Measurements from ENCODE around the gene MYL6B. TPM values are rescaled to one million over a fixed set of nuclear protein-coding genes. Genes with fewer than 3 reads are reported as not detected.

Gene MYL6B
- total RNA-seq, 4 donors from 2014 or later: 43.5 to 80.4 (median 59.1) TPM

GRCh38 chr12:56157201-56158028 is 5.0 kb downstream of the MYL6B start:
- no peaks in the 10 kb centered on the region for H3K9me3 ChIP-seq
- H3K4me3 ChIP-seq: peak overlapping the region; percentile 69 to 94 (median 89)
- no peak for TF ChIP-seq EP300 (IDR thresholded peaks at IDR 0.05)
- TF ChIP-seq, protein P1, sequence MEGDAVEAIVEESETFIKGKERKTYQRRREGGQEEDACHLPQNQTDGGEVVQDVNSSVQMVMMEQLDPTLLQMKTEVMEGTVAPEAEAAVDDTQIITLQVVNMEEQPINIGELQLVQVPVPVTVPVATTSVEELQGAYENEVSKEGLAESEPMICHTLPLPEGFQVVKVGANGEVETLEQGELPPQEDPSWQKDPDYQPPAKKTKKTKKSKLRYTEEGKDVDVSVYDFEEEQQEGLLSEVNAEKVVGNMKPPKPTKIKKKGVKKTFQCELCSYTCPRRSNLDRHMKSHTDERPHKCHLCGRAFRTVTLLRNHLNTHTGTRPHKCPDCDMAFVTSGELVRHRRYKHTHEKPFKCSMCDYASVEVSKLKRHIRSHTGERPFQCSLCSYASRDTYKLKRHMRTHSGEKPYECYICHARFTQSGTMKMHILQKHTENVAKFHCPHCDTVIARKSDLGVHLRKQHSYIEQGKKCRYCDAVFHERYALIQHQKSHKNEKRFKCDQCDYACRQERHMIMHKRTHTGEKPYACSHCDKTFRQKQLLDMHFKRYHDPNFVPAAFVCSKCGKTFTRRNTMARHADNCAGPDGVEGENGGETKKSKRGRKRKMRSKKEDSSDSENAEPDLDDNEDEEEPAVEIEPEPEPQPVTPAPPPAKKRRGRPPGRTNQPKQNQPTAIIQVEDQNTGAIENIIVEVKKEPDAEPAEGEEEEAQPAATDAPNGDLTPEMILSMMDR (IDR thresholded peaks at IDR 0.05): peak; percentile 55 to 81 (median 60)
- peak in 1 of 2 donors; percentile 15 for TF ChIP-seq POLR2A (IDR thresholded peaks at IDR 0.05)
- peaks cover 0 to 31% (median 12%) of the 10 kb centered on the region in 3 donors for H3K36me3 ChIP-seq
- H3K27ac ChIP-seq: peak overlapping the region; percentile 96 to 98 (median 98)
- peaks cover 0 to 59% (median 31%) of the 10 kb centered on the region in 4 donors for H3K4me1 ChIP-seq
- no peaks in the 10 kb centered on the region for H3K27me3 ChIP-seq
- DNase-seq (ENCODE audit: low spot score in 2 of 2): peak; percentile 66 to 81
- 4 to 5% methylated on average over 45 of the region's 45 CpGs for WGBS, 2 donors

- WGBS, 2 donors: 0 to 1% methylated on average over 29 to 30 of the region's 30 CpGs
Measured at GRCh38 chr12:56158029-56158925, 5.9 kb downstream of the MYL6B start, which contains the start of gene MYL6. MYL6 (plus strand) TSS chr12:56158359; CDS start chr12:56158402, 43 bp downstream.

GRCh38 chr12:56158926-56159461 is 6.6 kb downstream of the MYL6B start:
- H3K27me3 ChIP-seq: no peaks in the 10 kb centered on the region
- H3K27ac ChIP-seq: peak overlapping the region; percentile 96 to 98 (median 98)
- H3K9me3 ChIP-seq: no peaks in the 10 kb centered on the region
- H3K36me3 ChIP-seq: peaks cover 0 to 46% (median 12%) of the 10 kb centered on the region in 3 donors
- peaks cover 0 to 45% (median 31%) of the 10 kb centered on the region in 4 donors for H3K4me1 ChIP-seq
- TF ChIP-seq, protein P1 (IDR thresholded peaks at IDR 0.05): no peak
- peak in 1 of 2 donors; percentile 46 for TF ChIP-seq POLR2A (IDR thresholded peaks at IDR 0.05)
- peak in 1 of 2 donors; percentile 67 for TF ChIP-seq EP300 (IDR thresholded peaks at IDR 0.05)
- DNase-seq (ENCODE audit: low spot score in 2 of 2): peak; percentile 62 to 71
- 0% methylated on average over 6 of the region's 6 CpGs for WGBS, 2 donors
- H3K4me3 ChIP-seq: peak overlapping the region; percentile 69 to 94 (median 89)

More at GRCh38 chr12:56158029-56158925, 5.9 kb downstream of the MYL6B start, which contains the start of gene MYL6:
- Histone ChIP-seq H3K4me3 (peak within 1 kb of the TSS; percentile 69 to 94 (median 89)), H3K27me3 (no peaks in the 10 kb centered on the region), H3K9me3 (no peaks in the 10 kb centered on the region), H3K36me3 (peaks cover 0 to 39% (median 12%) of the 10 kb centered on the region in 3 donors), H3K4me1 (peaks cover 0 to 52% (median 31%) of the 10 kb centered on the region in 4 donors), H3K27ac (peak within 1 kb of the TSS; percentile 96 to 98 (median 98))
- DNase-seq (ENCODE audit: low spot score in 2 of 2): peak; percentile 98 to 100
- TF ChIP-seq EP300 (IDR thresholded peaks at IDR 0.05) (peak; percentile 26 to 100), POLR2A (IDR thresholded peaks at IDR 0.05) (peak; percentile 99 to 100)
- TF ChIP-seq, protein P1 (IDR thresholded peaks at IDR 0.05): no peak

- peaks cover 0 to 53% (median 19%) of the 10 kb centered on the region in 3 donors for H3K36me3 ChIP-seq
- DNase-seq (ENCODE audit: low spot score in 2 of 2): no peak
- 18 to 20% methylated on average over 8 of the region's 8 CpGs for WGBS, 2 donors
- TF ChIP-seq POLR2A (IDR thresholded peaks at IDR 0.05) (no peak), EP300 (IDR thresholded peaks at IDR 0.05) (no peak)
- TF ChIP-seq, protein P1 (IDR thresholded peaks at IDR 0.05): no peak
- peak overlapping the region; percentile 69 to 94 (median 89) for H3K4me3 ChIP-seq
- H3K4me1 ChIP-seq: peaks cover 0 to 41% (median 31%) of the 10 kb centered on the region in 4 donors
- H3K9me3 ChIP-seq: no peaks in the 10 kb centered on the region
- H3K27ac ChIP-seq: peak overlapping the region; percentile 96 to 98 (median 98)
- no peaks in the 10 kb centered on the region for H3K27me3 ChIP-seq
Measured at GRCh38 chr12:56159482-56160192, 7.2 kb downstream of the MYL6B start.

Data from tibial nerve (tissue), 4 donors.